Measurements from ENCODE around the gene SOCS7. TPM values are rescaled to one million over a fixed set of nuclear protein-coding genes. Genes with fewer than 3 reads are reported as not detected.
A peak's percentile ranks its signal among the peaks of the same experiment; 100 is the strongest.

Gene SOCS7
- total RNA-seq, 2 donors from 2014 or later: 20.8 to 24.4 TPM

GRCh38 chr17:38418062-38418692 is 66.5 kb downstream of the SOCS7 start:
- H3K4me1 Mint-ChIP-seq: peaks cover 3% of the 10 kb centered on the region
- H3K27ac Mint-ChIP-seq: no peak overlapping the region
- peaks cover 35% of the 10 kb centered on the region for H3K27me3 Mint-ChIP-seq
- peak overlapping the region; percentile 53 for H3K4me3 Mint-ChIP-seq
- no peaks in the 10 kb centered on the region for H3K9me3 Mint-ChIP-seq
- no peak for ATAC-seq (replicated peaks)
- no peaks in the 10 kb centered on the region for H3K36me3 Mint-ChIP-seq (ENCODE audit: low read depth)

GRCh38 chr17:38418693-38419507 is 67.3 kb downstream of the SOCS7 start:
- H3K9me3 Mint-ChIP-seq: no peaks in the 10 kb centered on the region
- peaks cover 3% of the 10 kb centered on the region for H3K4me1 Mint-ChIP-seq
- ATAC-seq (replicated peaks): no peak
- no peak overlapping the region for H3K27ac Mint-ChIP-seq
- peaks cover 38% of the 10 kb centered on the region for H3K27me3 Mint-ChIP-seq
- peak overlapping the region; percentile 53 for H3K4me3 Mint-ChIP-seq
- H3K36me3 Mint-ChIP-seq (ENCODE audit: low read depth): no peaks in the 10 kb centered on the region

GRCh38 chr17:38419508-38419981 is 67.9 kb downstream of the SOCS7 start:
- Mint-ChIP-seq H3K36me3 (ENCODE audit: low read depth) (no peaks in the 10 kb centered on the region), H3K4me1 (peaks cover 3% of the 10 kb centered on the region), H3K4me3 (no peak overlapping the region), H3K27ac (no peak overlapping the region), H3K27me3 (peaks cover 42% of the 10 kb centered on the region), H3K9me3 (no peaks in the 10 kb centered on the region)
- ATAC-seq (replicated peaks): no peak

GRCh38 chr17:38420518-38420917 is 68.9 kb downstream of the SOCS7 start:
- peaks cover 49% of the 10 kb centered on the region for H3K27me3 Mint-ChIP-seq
- no peak for ATAC-seq (replicated peaks)
- no peaks in the 10 kb centered on the region for H3K9me3 Mint-ChIP-seq
- no peak overlapping the region for H3K27ac Mint-ChIP-seq
- no peak overlapping the region for H3K4me3 Mint-ChIP-seq
- H3K36me3 Mint-ChIP-seq (ENCODE audit: low read depth): no peaks in the 10 kb centered on the region
- H3K4me1 Mint-ChIP-seq: peaks cover 3% of the 10 kb centered on the region

- no peaks in the 10 kb centered on the region for H3K9me3 Mint-ChIP-seq
- peaks cover 50% of the 10 kb centered on the region for H3K27me3 Mint-ChIP-seq
- H3K27ac Mint-ChIP-seq: no peak overlapping the region
- H3K36me3 Mint-ChIP-seq (ENCODE audit: low read depth): no peaks in the 10 kb centered on the region
- H3K4me3 Mint-ChIP-seq: no peak overlapping the region
- H3K4me1 Mint-ChIP-seq: peaks cover 3% of the 10 kb centered on the region
- ATAC-seq (replicated peaks): no peak
Observed at GRCh38 chr17:38421171-38421841, 69.7 kb downstream of the SOCS7 start.

- Mint-ChIP-seq H3K27me3 (peaks cover 46% of the 10 kb centered on the region), H3K4me3 (no peak overlapping the region), H3K36me3 (ENCODE audit: low read depth) (no peaks in the 10 kb centered on the region), H3K9me3 (no peaks in the 10 kb centered on the region), H3K27ac (no peak overlapping the region), H3K4me1 (peaks cover 3% of the 10 kb centered on the region)
- no peak for ATAC-seq (replicated peaks)
Observed at GRCh38 chr17:38421871-38422827, 70.5 kb downstream of the SOCS7 start.

- Mint-ChIP-seq H3K4me3 (no peak overlapping the region), H3K27ac (no peak overlapping the region), H3K9me3 (no peaks in the 10 kb centered on the region), H3K27me3 (peaks cover 39% of the 10 kb centered on the region), H3K4me1 (peaks cover 6% of the 10 kb centered on the region), H3K36me3 (ENCODE audit: low read depth) (no peaks in the 10 kb centered on the region)
- ATAC-seq (replicated peaks): no peak
Observed at GRCh38 chr17:38424297-38424972, 72.8 kb downstream of the SOCS7 start.

GRCh38 chr17:38425031-38425430 is 73.4 kb downstream of the SOCS7 start:
- Mint-ChIP-seq H3K27ac (no peak overlapping the region), H3K27me3 (peaks cover 37% of the 10 kb centered on the region), H3K4me1 (peaks cover 6% of the 10 kb centered on the region), H3K9me3 (no peaks in the 10 kb centered on the region), H3K4me3 (no peak overlapping the region), H3K36me3 (ENCODE audit: low read depth) (no peaks in the 10 kb centered on the region)
- ATAC-seq (replicated peaks): no peak

GRCh38 chr17:38425744-38426143 is 74.1 kb downstream of the SOCS7 start:
- Mint-ChIP-seq H3K4me3 (no peak overlapping the region), H3K27ac (no peak overlapping the region), H3K4me1 (peaks cover 6% of the 10 kb centered on the region), H3K9me3 (no peaks in the 10 kb centered on the region), H3K36me3 (ENCODE audit: low read depth) (no peaks in the 10 kb centered on the region), H3K27me3 (peaks cover 35% of the 10 kb centered on the region)
- no peak for ATAC-seq (replicated peaks)

- peaks cover 6% of the 10 kb centered on the region for H3K4me1 Mint-ChIP-seq
- H3K36me3 Mint-ChIP-seq (ENCODE audit: low read depth): no peaks in the 10 kb centered on the region
- no peak overlapping the region for H3K27ac Mint-ChIP-seq
- ATAC-seq (replicated peaks): no peak
- peaks cover 34% of the 10 kb centered on the region for H3K27me3 Mint-ChIP-seq
- no peaks in the 10 kb centered on the region for H3K9me3 Mint-ChIP-seq
- H3K4me3 Mint-ChIP-seq: no peak overlapping the region
Observed at GRCh38 chr17:38426441-38426840, 74.8 kb downstream of the SOCS7 start.

- H3K36me3 Mint-ChIP-seq (ENCODE audit: low read depth): no peaks in the 10 kb centered on the region
- ATAC-seq (replicated peaks): no peak
Observed at GRCh38 chr17:38427160-38427949, 75.7 kb downstream of the SOCS7 start.

GRCh38 chr17:38428112-38428642 is 76.5 kb downstream of the SOCS7 start, which contains the start of gene ARHGAP23:
Gene ARHGAP23 (plus strand): TSS chr17:38428464. CDS start chr17:38428486, 22 bp downstream.
- peak; percentile 63 for ATAC-seq (replicated peaks)
- no peak within 1 kb of the TSS for H3K27ac Mint-ChIP-seq
- H3K9me3 Mint-ChIP-seq: no peaks in the 10 kb centered on the region
- H3K36me3 Mint-ChIP-seq (ENCODE audit: low read depth): no peaks in the 10 kb centered on the region
- peaks cover 20% of the 10 kb centered on the region for H3K27me3 Mint-ChIP-seq
- H3K4me3 Mint-ChIP-seq: peak within 1 kb of the TSS; percentile 61
- peaks cover 6% of the 10 kb centered on the region for H3K4me1 Mint-ChIP-seq

More at GRCh38 chr17:38427160-38427949, 75.7 kb downstream of the SOCS7 start:
- H3K4me3 Mint-ChIP-seq: peak overlapping the region; percentile 59
- no peaks in the 10 kb centered on the region for H3K9me3 Mint-ChIP-seq
- H3K4me1 Mint-ChIP-seq: peaks cover 6% of the 10 kb centered on the region
- peaks cover 25% of the 10 kb centered on the region for H3K27me3 Mint-ChIP-seq
- no peak overlapping the region for H3K27ac Mint-ChIP-seq
